HG02759 (cell line): ENCODE data around the gene ITCH.
"Not testable (repeated sequence)": the region's sequence is repeated elsewhere in the genome, so short reads cannot be mapped to it uniquely, and the experiment has no call there.

Source experiments
- ATAC-seq: cut with Tn5 transposase; IDR thresholded peaks from one replicate; pipeline ENCODE4 v1.9.1; 2021; ENCODE audit warnings: mild to moderate bottlenecking, moderate library complexity; ENCODE audit not compliant: unreplicated experiment

ITCH gene

DNA sequence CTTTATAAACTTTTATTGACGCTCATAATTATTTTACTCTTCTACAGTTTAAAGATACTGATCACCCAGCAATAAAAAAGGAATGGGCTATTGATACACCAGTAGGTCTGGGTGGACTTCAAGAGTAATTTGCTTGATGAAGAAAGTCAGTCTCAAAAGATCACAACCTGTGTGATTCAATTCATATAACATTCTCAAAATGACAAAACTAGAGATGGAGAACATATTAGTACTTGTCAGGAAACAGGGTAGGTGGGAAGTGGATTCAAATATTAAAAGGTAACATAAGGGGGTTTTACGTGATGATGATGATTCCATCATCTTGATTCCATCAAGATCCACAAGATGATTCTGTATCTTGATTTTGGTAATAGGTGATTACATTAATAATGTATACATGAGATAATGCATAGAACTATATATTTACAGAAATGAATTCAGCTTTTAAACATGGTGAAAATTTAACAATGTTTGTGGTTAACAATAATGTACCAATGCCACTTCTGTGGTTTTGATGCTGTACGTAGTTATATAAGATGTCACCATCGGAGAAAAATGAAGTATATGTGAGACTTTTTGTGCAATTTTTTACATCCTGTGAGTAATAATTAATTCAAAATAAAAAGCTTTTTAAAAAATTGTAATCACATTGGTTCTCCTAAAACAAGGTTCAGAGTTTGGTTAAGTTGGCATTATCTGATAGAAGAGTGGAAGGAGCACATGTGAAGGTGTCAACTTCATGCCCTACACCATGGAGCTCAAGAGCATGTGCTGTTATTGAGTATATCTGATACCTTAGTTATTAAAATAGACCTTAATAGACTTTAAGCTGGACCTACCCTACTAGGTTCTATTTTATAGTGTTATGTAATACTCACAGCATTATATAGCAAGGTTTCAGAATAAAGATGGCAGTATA, 86.9 kb downstream of the ITCH start:
- ATAC-seq: no peak

DNA sequence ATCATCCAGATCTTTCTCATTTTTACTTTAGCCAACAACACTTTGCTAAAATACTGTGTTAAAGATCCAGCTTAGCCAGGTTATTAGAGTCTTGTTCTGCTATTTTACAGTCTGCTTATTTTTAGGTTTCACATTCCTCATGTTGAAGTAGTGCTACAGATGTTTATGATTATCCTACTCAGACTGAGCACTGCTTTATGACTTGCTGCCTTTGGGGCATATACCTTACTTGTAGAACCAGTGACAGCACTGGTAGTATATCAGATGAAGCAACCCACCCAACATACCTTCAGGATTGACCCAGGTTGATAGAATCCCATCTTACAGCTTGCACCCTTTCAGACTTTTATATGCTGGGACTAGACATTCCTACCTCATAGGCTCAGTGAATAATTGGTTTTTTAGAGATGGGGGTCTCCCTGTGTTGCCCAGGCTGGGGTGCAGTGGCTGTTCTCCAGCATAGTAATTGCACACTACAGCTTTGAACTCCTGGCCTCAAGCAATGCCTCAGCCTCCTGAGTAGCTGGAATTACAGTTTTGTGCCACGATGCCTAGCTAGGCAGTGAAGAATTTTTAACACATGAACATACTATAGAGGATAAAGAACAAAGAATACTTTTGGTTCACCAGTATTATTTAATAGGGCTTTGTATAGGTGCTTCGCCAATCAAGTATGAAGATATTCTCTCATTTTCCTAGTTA, 89.4 kb downstream of the ITCH start:
- no peak for ATAC-seq

- ATAC-seq: no peak
These were observed 95.6 kb downstream of the ITCH start for GRCh38 chr20:34458631-34459030.

- ATAC-seq: no peak
These were observed 96.3 kb downstream of the ITCH start for GRCh38 chr20:34459209-34459897.

GRCh38 chr20:34461779-34462087, 98.7 kb downstream of the ITCH start:
- ATAC-seq: no peak

DNA sequence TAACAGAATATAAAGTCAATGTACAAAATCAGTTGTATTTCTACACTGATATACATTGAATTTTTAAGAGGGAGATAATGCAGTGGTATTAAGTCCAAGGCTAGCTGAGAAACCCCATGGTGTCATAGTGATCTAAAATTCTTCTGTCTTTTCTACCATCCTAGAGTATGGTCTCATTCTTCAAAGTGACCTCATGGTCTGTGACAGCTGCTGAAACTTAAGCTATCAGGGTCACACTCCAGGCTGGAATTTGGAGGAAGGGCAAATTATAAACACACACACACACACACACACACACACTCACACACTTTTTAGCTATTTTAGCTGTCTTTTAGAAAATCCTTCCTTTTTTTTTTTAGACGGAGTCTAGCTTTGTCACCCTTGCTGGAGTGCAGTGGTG, 105.9 kb downstream of the ITCH start:
- ATAC-seq: no peak

DNA sequence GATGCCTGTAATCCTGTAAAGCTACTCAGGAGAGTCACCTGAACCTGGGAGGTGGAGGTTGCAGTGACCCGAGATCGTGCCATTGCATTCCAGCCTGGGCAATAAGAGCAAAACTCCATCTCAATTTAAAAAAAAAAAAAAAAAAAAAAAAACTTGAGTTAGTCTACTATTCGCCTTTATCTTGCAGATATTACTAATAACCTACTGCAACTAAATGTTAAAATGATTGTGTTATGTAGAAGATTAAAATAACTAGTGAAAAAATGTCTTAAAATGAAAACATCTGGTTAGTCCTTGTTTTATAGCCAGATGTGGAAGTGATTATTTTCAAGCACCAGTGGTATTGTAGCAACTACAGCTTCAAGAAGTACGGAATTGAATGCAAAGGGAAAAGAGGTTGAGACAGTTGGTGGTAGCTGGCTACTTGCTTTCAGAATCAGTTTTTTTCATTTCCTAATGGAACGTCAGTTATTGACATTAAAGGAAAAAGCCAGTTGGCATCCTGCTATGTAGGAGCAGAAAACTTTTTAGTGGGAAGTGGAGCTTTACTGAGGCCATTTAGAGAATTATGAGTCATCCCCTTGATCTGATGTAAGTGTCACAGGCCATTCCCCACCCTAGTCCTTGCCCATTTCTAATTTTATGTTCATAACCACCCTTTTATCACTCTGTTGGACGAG, 109.3 kb downstream of the ITCH start:
- ATAC-seq: no peak

DNA sequence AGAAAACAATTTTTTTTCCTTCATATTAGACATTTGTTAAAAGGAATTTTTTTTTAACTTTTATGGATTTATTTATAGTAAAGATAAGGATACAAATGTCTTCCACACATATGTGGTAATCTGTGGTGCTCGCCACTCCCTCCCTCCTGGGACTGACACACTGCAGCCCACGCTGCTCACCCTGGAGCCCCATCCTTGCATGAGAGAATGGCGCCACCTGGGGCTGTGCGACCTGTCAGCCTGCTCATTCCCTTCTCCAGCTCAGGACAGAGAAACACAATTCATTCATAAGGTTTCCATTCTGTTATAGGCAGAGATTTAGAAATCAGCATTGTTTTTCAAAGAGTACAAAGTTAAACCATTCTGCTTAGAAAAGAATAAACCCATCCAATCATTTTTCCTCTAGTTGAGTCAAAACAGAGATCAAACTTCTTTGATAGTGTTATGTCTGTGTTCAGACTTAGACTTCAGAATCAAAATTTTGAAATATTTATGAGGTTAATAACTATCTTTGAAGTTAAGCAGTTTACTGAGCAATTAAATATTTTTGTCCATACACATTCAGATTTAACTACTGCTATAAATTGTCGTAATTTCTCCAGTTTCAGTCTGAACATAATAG, 110.3 kb downstream of the ITCH start:
- ATAC-seq: no peak

DNA sequence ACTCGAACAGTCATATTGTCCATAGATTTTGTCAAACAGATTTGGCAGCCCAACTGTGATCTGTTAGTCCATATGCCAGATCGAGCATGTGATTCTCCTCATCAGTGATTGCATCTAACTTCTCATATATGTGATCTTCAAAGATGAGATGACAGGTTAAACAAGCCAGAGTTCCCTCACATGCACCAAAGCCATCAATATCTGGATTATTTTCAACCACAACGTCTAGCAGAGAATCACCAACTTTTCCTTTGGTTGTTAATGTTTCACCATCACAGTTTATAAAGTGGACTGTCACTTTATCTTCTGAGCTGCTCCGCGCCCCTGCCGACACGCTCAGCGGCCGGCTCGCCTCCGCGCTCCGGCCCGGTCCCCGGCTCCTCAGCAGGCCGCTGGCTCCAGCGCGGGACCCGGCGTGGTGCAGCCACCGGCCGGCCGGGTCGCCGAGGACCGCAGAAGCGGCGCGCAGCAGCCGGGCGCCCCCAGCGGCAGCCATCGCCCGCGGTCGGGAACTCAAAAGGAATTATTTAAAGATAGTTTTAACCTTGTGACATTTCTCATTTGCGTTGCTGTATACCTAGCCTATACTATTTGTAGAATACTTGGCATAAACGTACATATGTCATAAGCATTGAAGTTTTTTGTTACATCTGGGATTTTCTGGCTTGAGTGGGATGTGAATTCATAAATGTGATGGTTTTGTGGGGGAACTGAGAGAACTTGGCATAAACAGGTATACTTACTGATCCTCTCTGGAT, 113.1 kb downstream of the ITCH start:
- ATAC-seq: no peak

- ATAC-seq: no peak
These were observed 116.6 kb downstream of the ITCH start for GRCh38 chr20:34479627-34480026.

- ATAC-seq: not testable (repeated sequence)
These were observed 119.1 kb downstream of the ITCH start for GRCh38 chr20:34482154-34482553.

GRCh38 chr20:34483585-34484220, 120.6 kb downstream of the ITCH start:
- ATAC-seq: not testable (repeated sequence)

DNA sequence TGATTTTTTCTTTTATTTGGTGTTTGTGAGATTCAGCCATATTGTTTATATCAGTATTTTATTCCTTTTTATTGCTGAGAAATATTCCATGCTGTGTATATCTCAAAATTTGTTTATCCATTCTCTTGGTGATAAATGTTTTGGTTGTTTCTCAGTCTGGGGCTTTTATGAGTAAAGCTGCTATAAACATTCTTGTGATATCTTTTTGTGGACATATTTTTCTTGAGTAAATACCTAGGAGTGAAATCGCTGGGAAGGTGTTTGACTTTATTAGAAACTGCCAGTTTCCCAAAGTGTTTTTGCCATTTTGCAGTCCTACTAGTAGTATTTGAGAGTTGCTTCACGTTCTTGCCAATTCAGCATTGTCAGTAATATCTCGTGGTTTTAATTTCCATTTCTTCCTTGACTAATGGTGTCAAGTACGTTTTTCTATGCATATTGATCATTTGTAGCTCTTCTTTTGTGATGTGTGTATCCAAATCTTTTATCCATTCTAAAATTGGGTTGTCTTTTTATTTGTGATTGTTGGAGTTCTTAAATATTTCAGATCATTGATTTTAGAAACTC, 122.1 kb downstream of the ITCH start:
- no peak for ATAC-seq

DNA sequence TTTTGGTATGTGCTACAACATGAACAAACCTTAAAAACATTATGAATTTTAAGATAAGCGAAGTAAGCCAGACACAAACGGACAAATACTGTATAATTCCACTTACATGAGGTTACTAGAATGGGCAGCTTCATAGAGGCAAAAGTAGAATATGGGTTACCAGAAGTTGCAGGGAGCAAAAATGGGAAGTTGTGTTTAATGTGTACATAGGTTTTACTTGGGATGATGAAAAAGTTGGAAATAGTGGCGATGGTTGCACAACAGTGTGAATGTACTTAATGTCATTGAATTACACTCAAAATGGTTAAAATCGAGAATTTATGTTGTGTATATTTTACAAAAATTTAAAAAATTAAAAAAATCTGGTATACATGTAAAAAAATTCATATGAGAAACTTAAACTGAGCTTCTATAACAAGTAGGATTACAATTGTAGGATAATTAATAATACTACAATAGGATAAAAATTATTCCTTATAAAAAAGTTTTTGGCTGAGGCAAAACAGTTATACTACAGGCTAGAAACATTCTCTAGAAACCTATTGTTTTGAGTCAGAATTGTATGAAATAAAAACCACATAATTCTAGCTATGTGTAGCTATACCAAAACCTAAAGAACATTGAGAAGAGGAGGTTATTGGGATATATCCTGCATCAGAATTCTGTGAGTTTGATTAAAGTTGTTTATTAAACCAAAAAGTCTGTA, 128.3 kb downstream of the ITCH start:
- no peak for ATAC-seq

- ATAC-seq: no peak
These were observed 128.9 kb downstream of the ITCH start for GRCh38 chr20:34491932-34492509.

DNA sequence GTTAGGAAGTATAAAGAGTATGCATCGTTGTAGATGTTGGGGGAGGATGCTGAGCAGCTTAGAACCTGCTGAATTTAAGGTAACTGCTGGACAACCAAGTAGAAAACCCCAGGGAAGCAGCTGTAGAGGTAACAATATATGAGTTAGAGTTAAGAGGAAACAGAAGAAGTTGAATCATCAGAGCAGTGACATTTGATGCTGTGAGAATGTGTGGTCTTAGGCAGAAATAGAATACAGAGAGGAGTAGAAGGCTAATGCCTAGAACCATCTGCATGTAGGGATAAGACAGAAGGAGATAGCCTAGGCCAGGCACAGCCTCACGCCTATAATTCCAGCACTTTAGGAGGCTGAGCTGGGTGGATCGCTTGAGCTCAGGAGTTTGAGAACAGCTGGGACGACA, 130.6 kb downstream of the ITCH start:
- no peak for ATAC-seq

DNA sequence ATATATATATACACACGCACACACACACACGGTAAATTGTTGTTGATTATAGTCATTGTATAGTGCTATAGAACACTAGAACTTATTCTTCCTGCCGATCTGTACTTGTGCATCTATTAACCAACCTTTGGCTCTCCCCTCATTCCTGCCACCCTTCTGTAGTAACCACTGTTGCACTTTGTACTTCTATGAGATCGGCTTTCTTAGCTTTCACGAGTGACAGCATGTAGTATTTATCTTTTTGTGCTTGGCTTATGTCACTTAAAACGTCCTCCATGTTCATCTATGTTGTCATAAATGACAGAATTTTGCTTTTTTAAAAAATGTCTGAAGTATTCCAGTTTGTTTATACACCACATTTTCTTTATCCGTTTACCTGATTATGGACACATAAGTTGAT, 132.2 kb downstream of the ITCH start:
- no peak for ATAC-seq

- ATAC-seq: no peak
These were observed 132.8 kb downstream of the ITCH start for GRCh38 chr20:34495916-34496315.
